GM15510 (cell line): ENCODE measurements around the gene POTEI.
"Not testable (repeated sequence)": the region's sequence is repeated elsewhere in the genome, so short reads cannot be mapped to it uniquely, and the experiment has no call there.

Source experiments
- POLR2A ChIP-seq: IDR thresholded peaks from 3 replicates; pipeline ENCODE4 v1.6.1; 2011; ENCODE audit warnings: borderline replicate concordance; ENCODE audit not compliant: insufficient read length; ENCODE audit errors: extremely low read depth

The POTEI gene

DNA sequence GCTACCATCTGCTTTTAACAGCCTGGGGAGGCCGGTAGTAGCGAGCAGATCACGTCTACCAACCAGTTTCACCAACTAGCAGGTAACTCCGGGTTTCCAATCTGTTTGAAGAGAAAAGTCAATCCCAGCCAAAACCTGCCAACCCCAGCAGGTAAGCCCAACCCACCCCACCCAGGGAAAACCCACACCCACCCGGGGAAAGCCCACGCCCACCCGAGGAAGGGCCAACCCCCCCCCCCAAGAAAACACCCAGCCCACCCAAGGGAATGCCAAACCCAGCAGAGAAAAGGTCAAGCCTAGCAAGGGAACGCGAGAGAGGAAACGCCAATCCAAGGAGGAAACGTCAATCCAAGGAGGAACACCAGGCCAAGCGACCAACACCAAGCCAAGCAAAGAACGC lies at the start of gene POTEI:
TSS of gene POTEI (minus strand) at position 101 of the 400 bp plus-strand sequence. CDS start at position 8, 93 bp downstream.
- not testable (repeated sequence) for TF ChIP-seq POLR2A

DNA sequence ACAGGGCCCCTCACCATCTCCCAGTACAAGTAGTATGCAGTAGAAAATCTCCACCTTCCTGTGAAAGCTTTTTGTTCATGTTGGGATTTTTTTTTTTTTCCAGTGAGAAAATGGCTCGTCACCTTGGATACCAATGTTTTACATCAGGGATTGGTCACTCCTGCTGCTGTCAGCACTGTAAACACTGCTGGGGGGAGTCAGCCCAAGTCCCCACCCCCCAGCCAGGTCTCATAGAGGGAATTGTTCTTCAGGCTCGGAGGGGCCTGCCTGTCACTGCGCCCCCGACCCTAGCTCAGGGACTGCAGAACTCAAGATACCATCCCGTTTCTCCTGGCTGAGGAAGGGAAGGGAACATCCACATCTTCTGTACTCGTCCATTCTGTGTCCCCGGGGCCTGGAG lies 11.9 kb upstream of the POTEI start, which contains the start of gene CFC1B:
TSS of gene CFC1B (plus strand) at position 231 of the 400 bp plus-strand sequence. CDS start 263 bp downstream, outside the sequence.
- TF ChIP-seq POLR2A = not testable (repeated sequence)
